Vagina (tissue), 2 donors: Measurements from ENCODE around the gene PON1. TPM values are rescaled to one million over a fixed set of nuclear protein-coding genes. Genes with fewer than 3 reads are reported as not detected.

Experiments used
- DNase-seq, 2 donors: peaks; one replicate each; pipeline ENCODE4 v3.0.0-alpha.2; 2017; ENCODE audit errors: extremely low spot score in 2 of 2
- H3K27ac ChIP-seq: fragments of 200-600 bp; sonication (generic); one replicate; pipeline ENCODE4 v1.5.1; 2019
- H3K27me3 ChIP-seq: fragments of 200-600 bp; sonication (generic); one replicate; pipeline ENCODE4 v1.5.1; 2019
- H3K36me3 ChIP-seq, 2 donors: fragments of 200-600 bp; sonication (generic); one replicate each; pipeline ENCODE4 v1.5.1; 2017 to 2019
- H3K4me1 ChIP-seq: fragments of 200-600 bp; sonication (generic); one replicate; pipeline ENCODE4 v1.5.1; 2019
- H3K4me3 ChIP-seq, 2 donors: fragments of 200-600 bp; sonication (generic); 1 replicate in 1 of 2; 2 replicates in 1 of 2; pipeline ENCODE4 v1.5.1; 2016 to 2019
- H3K9me3 ChIP-seq: fragments of 200-600 bp; sonication (generic); one replicate; pipeline ENCODE4 v1.5.1; 2019
- CTCF ChIP-seq, 3 experiments: fragments of 450-650 bp in 2 of 3; fragments of 200-600 bp in 1 of 3; sonication (generic) in 1 of 3; IDR thresholded peaks; one replicate each; pipeline ENCODE4 v1.5.1; 2017 to 2019; ENCODE audit warnings: antibody characterized with exemption in 3 of 3, mild to moderate bottlenecking in 2 of 3, moderate library complexity in 2 of 3
- POLR2A ChIP-seq, 2 donors: fragments of 450-650 bp; IDR thresholded peaks; one replicate each; pipeline ENCODE4 v1.6.1; 2017; ENCODE audit warnings: antibody characterized with exemption in 2 of 2, mild to moderate bottlenecking in 2 of 2, moderate library complexity in 2 of 2
- POLR2AphosphoS5 ChIP-seq, 2 donors: sonication (generic); formaldehyde crosslinking; IDR thresholded peaks; one replicate each; pipeline ENCODE4 v1.9.0; 2017; ENCODE audit warnings: antibody characterized with exemption in 2 of 2, mild to moderate bottlenecking in 2 of 2, low read depth in 1 of 2; ENCODE audit not compliant: insufficient read depth in 1 of 2
- intact Hi-C: fragments of 100-400 bp; cut with DNase I; formaldehyde crosslinking; loops from one replicate; pipeline ENCODE4 v1.15.1; 2023
- total RNA-seq: library from RNA; depleted of rRNA; stranded (reverse); fragments of >200 nt; gene quantifications from one replicate; pipeline ENCODE4 v1.2.3, GENCODE V29; 2016

The PON1 gene
- total RNA-seq, 1 donor from 2014 or later = not detected

- DNase-seq = no peak
These were observed 21.1 kb downstream of the PON1 start for GRCh38 chr7:95303013-95303905.

GRCh38 chr7:95298091-95298490 lies 26.2 kb downstream of the PON1 start:
- H3K4me3 ChIP-seq = no peak overlapping the region

More at GRCh38 chr7:95303013-95303905, 21.1 kb downstream of the PON1 start:
- intact Hi-C loops = no loop called here
- no peaks in the 10 kb centered on the region for H3K9me3 ChIP-seq
- no peaks in the 10 kb centered on the region for H3K4me1 ChIP-seq
- no peaks in the 10 kb centered on the region for H3K36me3 ChIP-seq
- no peak for TF ChIP-seq CTCF (IDR thresholded peaks at IDR 0.05)
- no peak for TF ChIP-seq POLR2A (IDR thresholded peaks at IDR 0.05)
- TF ChIP-seq POLR2AphosphoS5 (IDR thresholded peaks at IDR 0.05; ENCODE audit: insufficient read depth in 1 of 2, low read depth in 1 of 2) = no peak
- no peak overlapping the region for H3K4me3 ChIP-seq
- H3K27ac ChIP-seq = no peak overlapping the region
- H3K27me3 ChIP-seq = no peaks in the 10 kb centered on the region

GRCh38 chr7:95297041-95297440 lies 27.3 kb downstream of the PON1 start:
- no peaks in the 10 kb centered on the region for H3K36me3 ChIP-seq
- DNase-seq = no peak
- no peak overlapping the region for H3K4me3 ChIP-seq
- TF ChIP-seq POLR2A (IDR thresholded peaks at IDR 0.05) (no peak), CTCF (IDR thresholded peaks at IDR 0.05) (no peak), POLR2AphosphoS5 (IDR thresholded peaks at IDR 0.05; ENCODE audit: insufficient read depth in 1 of 2, low read depth in 1 of 2) (no peak)
- no peaks in the 10 kb centered on the region for H3K27me3 ChIP-seq
- H3K27ac ChIP-seq = no peak overlapping the region
- intact Hi-C loops = no loop called here
- H3K4me1 ChIP-seq = no peaks in the 10 kb centered on the region
- no peaks in the 10 kb centered on the region for H3K9me3 ChIP-seq

More at GRCh38 chr7:95298091-95298490, 26.2 kb downstream of the PON1 start:
- H3K27ac ChIP-seq = no peak overlapping the region
- no peaks in the 10 kb centered on the region for H3K4me1 ChIP-seq
- H3K9me3 ChIP-seq = no peaks in the 10 kb centered on the region
- DNase-seq = no peak
- no peak for TF ChIP-seq CTCF (IDR thresholded peaks at IDR 0.05)
- no peaks in the 10 kb centered on the region for H3K27me3 ChIP-seq
- H3K36me3 ChIP-seq = no peaks in the 10 kb centered on the region
- intact Hi-C loops = no loop called here

- Histone ChIP-seq H3K9me3 (no peaks in the 10 kb centered on the region), H3K27me3 (no peaks in the 10 kb centered on the region), H3K4me1 (no peaks in the 10 kb centered on the region), H3K36me3 (no peaks in the 10 kb centered on the region), H3K27ac (no peak overlapping the region), H3K4me3 (no peak overlapping the region)
- no peak for DNase-seq
- intact Hi-C loops = no loop called here
- TF ChIP-seq CTCF (IDR thresholded peaks at IDR 0.05) = no peak
- no peak for TF ChIP-seq POLR2AphosphoS5 (IDR thresholded peaks at IDR 0.05; ENCODE audit: insufficient read depth in 1 of 2, low read depth in 1 of 2)
- no peak for TF ChIP-seq POLR2A (IDR thresholded peaks at IDR 0.05)
These were observed 27.9 kb downstream of the PON1 start for GRCh38 chr7:95296456-95296855.

- no peak for DNase-seq
- Histone ChIP-seq H3K4me1 (no peaks in the 10 kb centered on the region), H3K9me3 (no peaks in the 10 kb centered on the region), H3K27me3 (no peaks in the 10 kb centered on the region), H3K4me3 (no peak overlapping the region), H3K27ac (no peak overlapping the region), H3K36me3 (no peaks in the 10 kb centered on the region)
- TF ChIP-seq CTCF (IDR thresholded peaks at IDR 0.05) (no peak), POLR2AphosphoS5 (IDR thresholded peaks at IDR 0.05; ENCODE audit: insufficient read depth in 1 of 2, low read depth in 1 of 2) (no peak), POLR2A (IDR thresholded peaks at IDR 0.05) (no peak)
- intact Hi-C loops = no loop called here
These were observed 28.9 kb downstream of the PON1 start for GRCh38 chr7:95295397-95295796.
